ENCODE results near the gene SGTA.

SGTA gene

GRCh38 chr19:2755811-2756210 lies 27.3 kb downstream of the SGTA start:
- no peak overlapping the region for H2AFZ ChIP-seq (ENCODE audit: low read depth, low read length)
- no peaks in the 10 kb centered on the region for H3K9me3 ChIP-seq (ENCODE audit: low read length)
- H3K27me3 ChIP-seq (ENCODE audit: insufficient read depth, low read length), result no peaks in the 10 kb centered on the region
- H3K4me3 ChIP-seq (ENCODE audit: low read length), result no peak overlapping the region
- no peaks in the 10 kb centered on the region for H3K4me1 ChIP-seq (ENCODE audit: insufficient read depth, low read length)
- peaks cover 54% of the 10 kb centered on the region for H3K36me3 ChIP-seq (ENCODE audit: insufficient read depth, low read length)

DNA sequence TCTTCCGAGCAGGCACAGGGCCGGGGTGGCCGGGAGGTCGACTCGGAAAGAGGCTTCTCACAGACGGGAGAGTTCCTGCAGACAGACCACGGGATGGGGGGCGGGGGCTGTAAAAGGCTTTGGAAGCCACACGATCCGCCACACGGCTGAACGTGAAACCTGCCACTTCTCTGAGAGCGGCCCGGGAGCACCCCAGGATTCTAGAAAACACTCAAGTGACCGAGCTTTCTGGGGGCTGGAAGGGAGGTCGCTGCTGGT lies 27.7 kb downstream of the SGTA start:
- Histone ChIP-seq H3K27me3 (ENCODE audit: insufficient read depth, low read length) (no peaks in the 10 kb centered on the region), H3K9me3 (ENCODE audit: low read length) (no peaks in the 10 kb centered on the region), H2AFZ (ENCODE audit: low read depth, low read length) (no peak overlapping the region), H3K4me3 (ENCODE audit: low read length) (no peak overlapping the region), H3K36me3 (ENCODE audit: insufficient read depth, low read length) (peaks cover 49% of the 10 kb centered on the region), H3K4me1 (ENCODE audit: insufficient read depth, low read length) (no peaks in the 10 kb centered on the region)

GRCh38 chr19:2754659-2755447 lies 28.2 kb downstream of the SGTA start:
- no peaks in the 10 kb centered on the region for H3K27me3 ChIP-seq (ENCODE audit: insufficient read depth, low read length)
- no peak overlapping the region for H3K4me3 ChIP-seq (ENCODE audit: low read length)
- no peak overlapping the region for H2AFZ ChIP-seq (ENCODE audit: low read depth, low read length)
- H3K4me1 ChIP-seq (ENCODE audit: insufficient read depth, low read length), result no peaks in the 10 kb centered on the region
- no peaks in the 10 kb centered on the region for H3K9me3 ChIP-seq (ENCODE audit: low read length)
- H3K36me3 ChIP-seq (ENCODE audit: insufficient read depth, low read length), result peaks cover 47% of the 10 kb centered on the region

DNA sequence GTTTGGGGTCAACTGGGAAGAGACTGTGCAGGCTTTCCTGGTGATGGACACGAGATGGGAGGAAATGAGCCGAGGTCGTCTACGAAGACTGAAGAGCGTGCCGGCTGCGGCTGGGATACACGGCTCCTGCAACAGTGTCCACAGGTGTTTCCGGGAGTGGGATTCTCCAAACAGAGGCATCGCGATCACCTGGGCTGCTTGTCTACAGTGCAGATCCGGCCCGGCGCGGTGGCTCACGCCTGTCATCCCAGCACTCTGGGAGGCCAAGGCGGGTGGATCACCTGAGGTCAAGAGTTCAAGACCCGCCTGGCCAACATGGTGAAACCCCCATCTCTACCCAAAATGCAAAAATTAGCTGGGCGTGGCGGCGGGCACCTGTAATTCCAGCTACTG lies 31.6 kb downstream of the SGTA start:
- H3K4me3 ChIP-seq (ENCODE audit: low read length), result no peak overlapping the region
- H2AFZ ChIP-seq (ENCODE audit: low read depth, low read length), result no peak overlapping the region
- no peaks in the 10 kb centered on the region for H3K9me3 ChIP-seq (ENCODE audit: low read length)
- no peaks in the 10 kb centered on the region for H3K27me3 ChIP-seq (ENCODE audit: insufficient read depth, low read length)
- H3K4me1 ChIP-seq (ENCODE audit: insufficient read depth, low read length), result no peaks in the 10 kb centered on the region
- H3K36me3 ChIP-seq (ENCODE audit: insufficient read depth, low read length), result peaks cover 26% of the 10 kb centered on the region

GRCh38 chr19:2750808-2751437 lies 32.1 kb downstream of the SGTA start:
- Histone ChIP-seq H3K9me3 (ENCODE audit: low read length) (no peaks in the 10 kb centered on the region), H2AFZ (ENCODE audit: low read depth, low read length) (no peak overlapping the region), H3K27me3 (ENCODE audit: insufficient read depth, low read length) (no peaks in the 10 kb centered on the region), H3K4me1 (ENCODE audit: insufficient read depth, low read length) (no peaks in the 10 kb centered on the region), H3K36me3 (ENCODE audit: insufficient read depth, low read length) (peaks cover 21% of the 10 kb centered on the region), H3K4me3 (ENCODE audit: low read length) (no peak overlapping the region)

DNA sequence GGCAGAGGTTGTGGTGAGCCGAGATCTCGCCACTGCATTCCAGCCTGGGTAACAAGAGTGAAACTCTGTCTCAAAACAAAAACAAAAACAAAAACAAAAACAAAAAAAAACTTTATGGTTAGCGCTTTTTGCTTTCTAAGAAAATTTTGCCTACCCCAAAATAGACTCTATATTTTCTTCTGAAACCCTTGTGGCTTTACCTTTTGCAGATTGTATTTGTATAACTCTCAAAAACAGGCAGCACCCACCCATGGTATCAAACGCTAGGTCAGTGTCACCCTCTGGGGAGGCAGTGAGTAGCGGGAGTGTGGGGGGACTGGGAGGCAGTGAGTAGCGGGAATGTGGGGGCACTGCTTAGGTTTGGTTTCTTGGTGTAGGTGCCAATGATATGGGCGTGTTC lies 35.7 kb downstream of the SGTA start:
- no peak overlapping the region for H3K4me3 ChIP-seq (ENCODE audit: low read length)
- no peak overlapping the region for H2AFZ ChIP-seq (ENCODE audit: low read depth, low read length)
- H3K27me3 ChIP-seq (ENCODE audit: insufficient read depth, low read length), result no peaks in the 10 kb centered on the region
- no peaks in the 10 kb centered on the region for H3K9me3 ChIP-seq (ENCODE audit: low read length)
- no peaks in the 10 kb centered on the region for H3K4me1 ChIP-seq (ENCODE audit: insufficient read depth, low read length)
- H3K36me3 ChIP-seq (ENCODE audit: insufficient read depth, low read length), result no peaks in the 10 kb centered on the region

DNA sequence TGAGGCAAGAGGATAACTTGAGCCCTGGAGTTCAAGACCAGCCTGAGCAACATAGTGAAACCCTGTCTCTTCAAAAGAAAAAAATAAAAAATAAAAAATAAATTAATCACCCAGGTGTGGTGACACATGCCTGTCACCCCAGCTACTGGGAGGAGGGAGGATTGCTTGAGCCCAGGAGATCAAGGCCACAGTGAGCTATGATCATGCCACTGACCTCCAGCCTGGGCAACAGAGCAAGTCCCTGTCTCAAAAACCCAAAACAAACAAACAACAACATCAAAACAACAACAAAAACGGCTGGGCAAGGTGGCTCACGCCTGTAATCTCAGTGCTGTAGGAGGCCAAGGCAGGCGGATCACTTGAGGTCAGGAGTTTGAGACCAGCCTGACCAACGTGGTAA lies 39.0 kb downstream of the SGTA start:
- H3K9me3 ChIP-seq (ENCODE audit: low read length), result no peaks in the 10 kb centered on the region
- H3K27me3 ChIP-seq (ENCODE audit: insufficient read depth, low read length), result no peaks in the 10 kb centered on the region
- no peak overlapping the region for H3K4me3 ChIP-seq (ENCODE audit: low read length)
- peaks cover 5% of the 10 kb centered on the region for H3K4me1 ChIP-seq (ENCODE audit: insufficient read depth, low read length)
- H2AFZ ChIP-seq (ENCODE audit: low read depth, low read length), result no peak overlapping the region
- H3K36me3 ChIP-seq (ENCODE audit: insufficient read depth, low read length), result no peaks in the 10 kb centered on the region

GRCh38 chr19:2743099-2743498 lies 40.0 kb downstream of the SGTA start:
- H3K27me3 ChIP-seq (ENCODE audit: insufficient read depth, low read length), result no peaks in the 10 kb centered on the region
- no peak overlapping the region for H3K4me3 ChIP-seq (ENCODE audit: low read length)
- no peaks in the 10 kb centered on the region for H3K36me3 ChIP-seq (ENCODE audit: insufficient read depth, low read length)
- no peaks in the 10 kb centered on the region for H3K9me3 ChIP-seq (ENCODE audit: low read length)
- H2AFZ ChIP-seq (ENCODE audit: low read depth, low read length), result no peak overlapping the region
- peaks cover 6% of the 10 kb centered on the region for H3K4me1 ChIP-seq (ENCODE audit: insufficient read depth, low read length)

DNA sequence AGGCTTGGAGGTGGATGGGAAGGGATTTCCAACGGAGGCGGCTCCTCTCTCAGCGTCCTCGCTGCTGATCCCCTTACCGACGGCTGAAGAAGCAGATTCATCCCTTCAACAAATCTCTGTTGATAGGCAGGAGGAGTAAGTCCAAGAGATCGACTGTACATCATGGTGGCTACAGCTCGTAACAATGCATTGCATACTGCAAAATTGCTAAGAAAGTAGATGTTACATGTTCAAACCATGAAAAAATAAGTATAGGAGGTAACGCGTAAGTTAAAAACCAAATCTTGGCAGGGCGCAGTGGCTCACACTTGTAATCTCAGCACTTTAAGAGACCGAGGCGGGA lies 42.8 kb downstream of the SGTA start:
- Histone ChIP-seq H3K27me3 (ENCODE audit: insufficient read depth, low read length) (no peaks in the 10 kb centered on the region), H3K4me3 (ENCODE audit: low read length) (peak overlapping the region; percentile 88), H3K9me3 (ENCODE audit: low read length) (peaks cover 9% of the 10 kb centered on the region), H3K36me3 (ENCODE audit: insufficient read depth, low read length) (peaks cover 18% of the 10 kb centered on the region), H2AFZ (ENCODE audit: low read depth, low read length) (peak overlapping the region; percentile 87), H3K4me1 (ENCODE audit: insufficient read depth, low read length) (peaks cover 6% of the 10 kb centered on the region)

GRCh38 chr19:2739602-2740313 lies 43.3 kb downstream of the SGTA start, which contains the start of gene SLC39A3:
Gene SLC39A3 (minus strand): TSS chr19:2740017. CDS start chr19:2737257, 2,760 bp downstream.
- Histone ChIP-seq H3K9me3 (ENCODE audit: low read length) (peaks cover 9% of the 10 kb centered on the region), H3K36me3 (ENCODE audit: insufficient read depth, low read length) (peaks cover 24% of the 10 kb centered on the region), H3K27me3 (ENCODE audit: insufficient read depth, low read length) (no peaks in the 10 kb centered on the region), H2AFZ (ENCODE audit: low read depth, low read length) (peak within 1 kb of the TSS; percentile 87), H3K4me3 (ENCODE audit: low read length) (peak within 1 kb of the TSS; percentile 88), H3K4me1 (ENCODE audit: insufficient read depth, low read length) (peaks cover 6% of the 10 kb centered on the region)

GRCh38 chr19:2736550-2737190 lies 46.4 kb downstream of the SGTA start:
- H3K27me3 ChIP-seq (ENCODE audit: insufficient read depth, low read length), result no peaks in the 10 kb centered on the region
- peaks cover 43% of the 10 kb centered on the region for H3K36me3 ChIP-seq (ENCODE audit: insufficient read depth, low read length)
- peaks cover 9% of the 10 kb centered on the region for H3K9me3 ChIP-seq (ENCODE audit: low read length)
- H2AFZ ChIP-seq (ENCODE audit: low read depth, low read length), result no peak overlapping the region
- no peak overlapping the region for H3K4me3 ChIP-seq (ENCODE audit: low read length)
- peaks cover 11% of the 10 kb centered on the region for H3K4me1 ChIP-seq (ENCODE audit: insufficient read depth, low read length)

DNA sequence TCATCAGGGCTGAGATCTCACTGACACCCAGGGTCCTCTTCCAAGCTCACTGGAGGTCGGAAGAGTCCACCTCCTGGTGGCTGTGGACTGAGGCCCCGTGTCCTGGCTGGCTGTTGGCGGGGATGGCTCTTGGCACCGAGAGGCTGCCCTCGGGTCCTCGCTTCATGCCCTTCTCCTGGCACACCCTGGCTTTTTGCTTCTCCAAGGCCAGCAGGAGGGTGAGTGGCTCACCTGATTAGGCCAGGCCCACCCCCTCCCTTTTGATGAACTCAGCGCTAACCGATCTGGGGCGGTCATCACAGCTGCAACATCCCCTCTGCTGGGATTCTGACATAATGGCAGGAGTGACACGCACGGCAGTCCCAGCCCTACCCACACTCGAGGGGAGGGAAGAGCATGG lies 47.7 kb downstream of the SGTA start:
- no peak overlapping the region for H2AFZ ChIP-seq (ENCODE audit: low read depth, low read length)
- peaks cover 11% of the 10 kb centered on the region for H3K4me1 ChIP-seq (ENCODE audit: insufficient read depth, low read length)
- peaks cover 43% of the 10 kb centered on the region for H3K36me3 ChIP-seq (ENCODE audit: insufficient read depth, low read length)
- H3K9me3 ChIP-seq (ENCODE audit: low read length), result peaks cover 9% of the 10 kb centered on the region
- no peak overlapping the region for H3K4me3 ChIP-seq (ENCODE audit: low read length)
- H3K27me3 ChIP-seq (ENCODE audit: insufficient read depth, low read length), result no peaks in the 10 kb centered on the region

- no peaks in the 10 kb centered on the region for H3K27me3 ChIP-seq (ENCODE audit: insufficient read depth, low read length)
- H3K36me3 ChIP-seq (ENCODE audit: insufficient read depth, low read length), result peaks cover 43% of the 10 kb centered on the region
- H3K4me1 ChIP-seq (ENCODE audit: insufficient read depth, low read length), result peaks cover 11% of the 10 kb centered on the region
- peaks cover 9% of the 10 kb centered on the region for H3K9me3 ChIP-seq (ENCODE audit: low read length)
- no peak overlapping the region for H3K4me3 ChIP-seq (ENCODE audit: low read length)
- no peak overlapping the region for H2AFZ ChIP-seq (ENCODE audit: low read depth, low read length)
These were observed 48.3 kb downstream of the SGTA start for GRCh38 chr19:2734589-2735288.

Measured in neuron (in vitro differentiated cells).